ENCODE measurements around the gene ARMH2.

The ARMH2 gene

GRCh38 chr6:24797596-24798216, 1.0 kb downstream of the ARMH2 start:
- Histone ChIP-seq H3K4me3 (replicated peaks; ENCODE audit: low read depth, low read length) (no peak overlapping the region), H3K36me3 (ENCODE audit: control insufficient read depth, insufficient read depth, low read length) (no peaks in the 10 kb centered on the region), H3K27me3 (replicated peaks; ENCODE audit: control insufficient read depth, insufficient read depth, low read length) (no peaks in the 10 kb centered on the region)
- DNase-seq (ENCODE audit: extremely low read depth, insufficient read length), result no peak
- TF ChIP-seq, protein P1, sequence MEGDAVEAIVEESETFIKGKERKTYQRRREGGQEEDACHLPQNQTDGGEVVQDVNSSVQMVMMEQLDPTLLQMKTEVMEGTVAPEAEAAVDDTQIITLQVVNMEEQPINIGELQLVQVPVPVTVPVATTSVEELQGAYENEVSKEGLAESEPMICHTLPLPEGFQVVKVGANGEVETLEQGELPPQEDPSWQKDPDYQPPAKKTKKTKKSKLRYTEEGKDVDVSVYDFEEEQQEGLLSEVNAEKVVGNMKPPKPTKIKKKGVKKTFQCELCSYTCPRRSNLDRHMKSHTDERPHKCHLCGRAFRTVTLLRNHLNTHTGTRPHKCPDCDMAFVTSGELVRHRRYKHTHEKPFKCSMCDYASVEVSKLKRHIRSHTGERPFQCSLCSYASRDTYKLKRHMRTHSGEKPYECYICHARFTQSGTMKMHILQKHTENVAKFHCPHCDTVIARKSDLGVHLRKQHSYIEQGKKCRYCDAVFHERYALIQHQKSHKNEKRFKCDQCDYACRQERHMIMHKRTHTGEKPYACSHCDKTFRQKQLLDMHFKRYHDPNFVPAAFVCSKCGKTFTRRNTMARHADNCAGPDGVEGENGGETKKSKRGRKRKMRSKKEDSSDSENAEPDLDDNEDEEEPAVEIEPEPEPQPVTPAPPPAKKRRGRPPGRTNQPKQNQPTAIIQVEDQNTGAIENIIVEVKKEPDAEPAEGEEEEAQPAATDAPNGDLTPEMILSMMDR (IDR thresholded peaks at IDR 0.05; ENCODE audit: insufficient read depth, low read length, poor library complexity, severe bottlenecking), result no peak

DNA sequence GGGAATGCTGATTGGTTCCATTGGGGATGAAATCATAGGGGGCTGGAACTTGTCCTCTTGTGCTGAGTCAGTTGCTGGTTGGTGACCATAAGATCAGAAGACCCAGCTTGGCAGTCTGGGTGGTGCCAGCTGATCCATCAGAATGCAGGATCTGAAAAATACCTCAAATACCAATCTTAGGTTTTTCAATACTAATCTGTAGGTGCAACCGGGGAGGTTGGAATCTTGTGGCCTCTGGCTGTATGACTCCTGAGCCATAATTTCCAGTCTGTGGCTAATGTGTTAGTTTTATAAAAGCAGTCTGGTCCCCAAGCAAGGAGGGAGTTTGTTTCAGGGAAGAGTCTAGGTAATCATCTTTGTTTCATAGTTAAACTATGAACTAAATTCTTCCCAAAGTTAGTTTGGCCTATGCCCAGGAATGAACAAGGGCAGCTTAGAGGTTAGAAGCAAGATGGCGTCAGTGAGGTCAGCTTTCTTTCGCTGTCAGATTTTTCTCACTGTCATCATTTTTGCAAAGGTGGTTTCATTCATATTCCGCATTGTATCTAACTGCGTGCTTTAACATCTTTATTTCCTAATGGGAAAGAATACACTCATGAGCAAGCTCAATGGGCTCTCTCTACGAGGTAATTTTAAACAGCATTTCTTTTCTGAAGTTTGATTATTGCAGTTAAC, 2.0 kb downstream of the ARMH2 start:
- DNase-seq (ENCODE audit: extremely low read depth, insufficient read length), result no peak
- Histone ChIP-seq H3K27me3 (replicated peaks; ENCODE audit: control insufficient read depth, insufficient read depth, low read length) (no peaks in the 10 kb centered on the region), H3K4me3 (replicated peaks; ENCODE audit: low read depth, low read length) (no peak overlapping the region), H3K36me3 (ENCODE audit: control insufficient read depth, insufficient read depth, low read length) (no peaks in the 10 kb centered on the region)
- TF ChIP-seq, protein P1 (IDR thresholded peaks at IDR 0.05; ENCODE audit: insufficient read depth, low read length, poor library complexity, severe bottlenecking), result no peak

DNA sequence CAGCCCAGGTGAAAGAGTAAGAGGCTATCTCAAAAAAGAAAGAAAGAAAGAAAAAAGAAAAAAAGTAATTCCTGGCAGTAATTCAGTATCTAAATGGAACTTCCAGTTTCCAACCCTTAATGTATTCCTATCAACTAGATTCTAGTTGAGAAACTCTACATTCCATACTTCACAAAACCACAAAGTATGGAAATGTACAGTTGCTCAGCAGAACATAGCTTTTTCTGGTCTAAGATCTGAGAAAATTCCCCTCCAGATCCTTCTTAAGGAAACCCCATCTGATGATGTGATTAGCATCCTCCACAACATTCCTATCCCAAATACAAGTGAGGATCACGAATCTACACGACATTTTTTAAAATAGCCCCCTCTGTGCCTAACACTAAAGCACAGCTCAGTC, 3.6 kb downstream of the ARMH2 start:
- TF ChIP-seq, protein P1 (IDR thresholded peaks at IDR 0.05; ENCODE audit: insufficient read depth, low read length, poor library complexity, severe bottlenecking), result no peak
- DNase-seq (ENCODE audit: extremely low read depth, insufficient read length), result no peak
- Histone ChIP-seq H3K36me3 (ENCODE audit: control insufficient read depth, insufficient read depth, low read length) (no peaks in the 10 kb centered on the region), H3K4me3 (replicated peaks; ENCODE audit: low read depth, low read length) (no peak overlapping the region), H3K27me3 (replicated peaks; ENCODE audit: control insufficient read depth, insufficient read depth, low read length) (no peaks in the 10 kb centered on the region)

DNA sequence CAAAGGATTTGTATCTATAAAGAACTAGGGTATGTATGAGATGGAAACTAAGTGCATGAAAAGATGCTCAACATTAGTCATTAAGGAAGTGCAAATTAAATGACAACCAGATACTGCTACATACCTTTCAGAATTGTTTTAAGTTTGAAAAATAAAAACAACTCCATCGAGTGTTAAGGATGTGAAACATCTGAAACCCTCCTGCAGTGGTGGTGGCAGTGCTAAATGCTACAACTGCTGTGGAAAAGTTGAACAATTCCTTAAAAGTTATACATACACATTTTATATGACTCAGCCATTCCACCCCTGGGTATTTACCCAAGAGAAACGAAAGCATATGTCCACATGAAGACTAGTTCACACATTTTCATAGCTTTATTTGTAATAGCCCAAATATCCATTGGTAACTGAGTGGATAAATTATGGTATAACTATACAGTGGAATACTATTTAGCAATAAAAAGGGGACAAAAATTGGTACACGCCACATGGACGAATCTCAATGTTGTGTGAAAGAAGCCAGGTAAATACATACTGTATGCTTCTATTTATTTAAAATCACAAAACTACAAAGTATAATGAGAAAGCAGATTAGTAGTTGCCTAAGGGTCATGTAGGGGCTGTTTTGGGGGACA, 10.6 kb downstream of the ARMH2 start:
- no peak for DNase-seq (ENCODE audit: extremely low read depth, insufficient read length)
- peaks cover 5% of the 10 kb centered on the region; the same call in 1 of the 2 replicates for H3K36me3 ChIP-seq (ENCODE audit: control insufficient read depth, insufficient read depth, low read length)
- H3K4me3 ChIP-seq (replicated peaks; ENCODE audit: low read depth, low read length), result no peak overlapping the region
- no peaks in the 10 kb centered on the region for H3K27me3 ChIP-seq (replicated peaks; ENCODE audit: control insufficient read depth, insufficient read depth, low read length)
- TF ChIP-seq, protein P1 (IDR thresholded peaks at IDR 0.05; ENCODE audit: insufficient read depth, low read length, poor library complexity, severe bottlenecking), result no peak

DNA sequence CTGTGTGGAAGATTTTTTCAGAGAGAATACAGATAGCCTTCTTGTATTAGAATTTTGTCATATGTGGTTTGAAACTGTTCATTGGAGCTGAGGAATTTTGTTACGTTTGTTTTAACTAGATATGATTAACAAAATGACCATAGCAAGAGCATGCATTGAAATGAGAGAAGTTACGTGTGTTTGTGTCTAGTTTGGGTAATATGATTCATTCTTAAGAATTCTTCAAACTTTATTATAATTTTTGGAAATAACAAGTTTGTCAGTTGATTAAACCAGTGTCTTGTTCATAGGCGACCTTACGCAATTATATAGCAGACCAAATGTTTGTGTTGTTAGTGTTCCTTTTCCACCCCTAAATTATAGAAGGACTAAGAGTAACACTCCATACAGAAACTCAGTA, 18.5 kb downstream of the ARMH2 start:
- Histone ChIP-seq H3K27me3 (replicated peaks; ENCODE audit: control insufficient read depth, insufficient read depth, low read length) (no peaks in the 10 kb centered on the region), H3K4me3 (replicated peaks; ENCODE audit: low read depth, low read length) (peak overlapping the region; percentile 16; the same call in 1 of the 2 replicates), H3K36me3 (ENCODE audit: control insufficient read depth, insufficient read depth, low read length) (peaks cover 8% of the 10 kb centered on the region)
- no peak for DNase-seq (ENCODE audit: extremely low read depth, insufficient read length)
- TF ChIP-seq, protein P1 (IDR thresholded peaks at IDR 0.05; ENCODE audit: insufficient read depth, low read length, poor library complexity, severe bottlenecking), result no peak
